Transverse colon (tissue), 4 donors: Measurements from ENCODE around the gene G6PC2. TPM values are rescaled to one million over a fixed set of nuclear protein-coding genes. Genes with fewer than 3 reads are reported as not detected.

Experiments used
- DNase-seq: peaks from one replicate; pipeline ENCODE4 v3.0.0-alpha.2; 2019
- H3K27ac ChIP-seq, 4 donors: fragments of 200-600 bp; sonication (generic); 2 replicates each; pipeline ENCODE4 v1.5.1; 2016 to 2018; ENCODE audit warnings: inconsistent platforms in 4 of 4
- H3K27me3 ChIP-seq: fragments of 200-600 bp; sonication (generic); 2 replicates; pipeline ENCODE4 v1.5.1; 2017; ENCODE audit warnings: inconsistent platforms
- H3K36me3 ChIP-seq, 4 donors: fragments of 200-600 bp; sonication (generic); 2 replicates each; pipeline ENCODE4 v1.5.1; 2017 to 2019; ENCODE audit warnings: inconsistent platforms in 4 of 4
- H3K4me1 ChIP-seq, 4 donors: fragments of 200-600 bp; sonication (generic); 2 replicates each; pipeline ENCODE4 v1.5.1; 2017 to 2020; ENCODE audit warnings: inconsistent platforms in 4 of 4
- H3K4me3 ChIP-seq, 4 donors: fragments of 200-600 bp; sonication (generic); 1 replicate in 1 of 4; 2 replicates in 3 of 4; pipeline versions ENCODE4 v1.5.1 to v1.6.1; 2017 to 2019; ENCODE audit warnings: inconsistent platforms in 4 of 4
- H3K9me3 ChIP-seq, 2 donors: fragments of 200-600 bp; sonication (generic); 2 replicates each; pipeline ENCODE4 v1.5.1; 2017 to 2019; ENCODE audit warnings: inconsistent platforms in 2 of 2
- CTCF ChIP-seq, 5 experiments: fragments of 200-600 bp in 3 of 5; fragments of 450-650 bp in 2 of 5; sonication (generic) in 3 of 5; IDR thresholded peaks; 1 replicate in 2 of 5; 2 replicates in 3 of 5; pipeline ENCODE4 v1.5.1; 2016 to 2017; ENCODE audit warnings: antibody characterized with exemption in 5 of 5, inconsistent platforms in 3 of 5, mild to moderate bottlenecking in 2 of 5, moderate library complexity in 1 of 5
- EP300 ChIP-seq: sonication (generic); formaldehyde crosslinking; IDR thresholded peaks from one replicate; pipeline ENCODE4 v1.6.1; 2017; ENCODE audit warnings: antibody characterized with exemption, low read depth
- POLR2A ChIP-seq: fragments of 450-650 bp; IDR thresholded peaks from one replicate; pipeline ENCODE4 v1.6.1; 2016; ENCODE audit warnings: antibody characterized with exemption, mild to moderate bottlenecking, moderate library complexity
- POLR2AphosphoS5 ChIP-seq, 3 donors: sonication (generic); formaldehyde crosslinking; IDR thresholded peaks; one replicate each; pipeline ENCODE4 v1.6.1; 2016; ENCODE audit warnings: antibody characterized with exemption in 3 of 3
- WGBS, 2 donors: methylation state at CpG; one replicate each; pipeline ENCODE4 v1.1.5; 2018; ENCODE audit warnings: low coverage in 1 of 2; 5-methylcytosine and 5-hydroxymethylcytosine counted together
- in situ Hi-C, 4 donors: fragments of 200-750 bp; cut with MboI; loops; one replicate each; pipeline versions ENCODE4 v1.15.0 to v1.15.1; 2017; ENCODE audit warnings: low sequenced_read_pairs in 3 of 4, low pct_ligation_motif_present in 1 of 4, low pct_unique_long_range_greater_than_20kb in 1 of 4
- intact Hi-C: fragments of 100-400 bp; cut with DNase I; formaldehyde crosslinking; loops from one replicate; pipeline ENCODE4 v1.15.1; 2023; ENCODE audit warnings: low total_unique reads
- total RNA-seq, 4 donors: library from RNA; depleted of rRNA; stranded (reverse); fragments of >200 nt; gene quantifications; one replicate each; pipeline ENCODE4 v1.1.0, GENCODE V29; 2016

Gene G6PC2
- total RNA-seq, 4 donors from 2014 or later = 0.55 to 0.79 TPM; not detected in 2

- intact Hi-C loops (no loop called here), in situ Hi-C loops (no loop called here)
These were observed 10.9 kb upstream of the G6PC2 start, which contains the start of gene SPC25 for GRCh38 chr2:168890006-168890782. TSS of gene SPC25 (minus strand) at chr2:168890430. CDS start at chr2:168889519, 911 bp downstream.

GRCh38 chr2:168892327-168892726 is 8.8 kb upstream of the G6PC2 start:
- in situ Hi-C loops = no loop called here

More at GRCh38 chr2:168890006-168890782, 10.9 kb upstream of the G6PC2 start, which contains the start of gene SPC25:
- WGBS, 2 donors = 1 to 3% methylated on average over 4 to 38 of the region's 38 CpGs
- Histone ChIP-seq H3K4me3 (peak within 1 kb of the TSS in 3 of 4 donors; percentile 42 to 69 (median 52)), H3K36me3 (no peaks in the 10 kb centered on the region), H3K27me3 (no peaks in the 10 kb centered on the region), H3K9me3 (no peaks in the 10 kb centered on the region), H3K4me1 (peaks cover 0 to 12% (median 7%) of the 10 kb centered on the region in 4 donors), H3K27ac (no peak within 1 kb of the TSS)
- TF ChIP-seq POLR2AphosphoS5 (IDR thresholded peaks at IDR 0.05) (no peak), CTCF (IDR thresholded peaks at IDR 0.05) (peak in 2 of 5 experiments; percentile 41 to 47), EP300 (no peak), POLR2A (no peak)
- DNase-seq = peak; percentile 88

GRCh38 chr2:168894101-168894500 is 7.0 kb upstream of the G6PC2 start:
- Histone ChIP-seq H3K4me1 (peaks cover 0 to 12% (median 7%) of the 10 kb centered on the region in 4 donors), H3K4me3 (no peak overlapping the region), H3K27ac (no peak overlapping the region), H3K36me3 (no peaks in the 10 kb centered on the region), H3K27me3 (no peaks in the 10 kb centered on the region), H3K9me3 (no peaks in the 10 kb centered on the region)
- no peak for DNase-seq
- in situ Hi-C loops (no loop called here), intact Hi-C loops (no loop called here)
- TF ChIP-seq POLR2AphosphoS5 (IDR thresholded peaks at IDR 0.05) = no peak
- no peak for TF ChIP-seq EP300
- no peak for TF ChIP-seq POLR2A
- no peak for TF ChIP-seq CTCF (IDR thresholded peaks at IDR 0.05)
- 67 to 100% methylated on average over 1 of the region's 1 CpG for WGBS, 2 donors

More at GRCh38 chr2:168892327-168892726, 8.8 kb upstream of the G6PC2 start:
- no peak overlapping the region for H3K27ac ChIP-seq
- H3K4me3 ChIP-seq = no peak overlapping the region
- intact Hi-C loops = no loop called here
- peaks cover 0 to 12% (median 7%) of the 10 kb centered on the region in 4 donors for H3K4me1 ChIP-seq
- DNase-seq = no peak
- no peaks in the 10 kb centered on the region for H3K36me3 ChIP-seq
- no peaks in the 10 kb centered on the region for H3K27me3 ChIP-seq
- H3K9me3 ChIP-seq = no peaks in the 10 kb centered on the region
- TF ChIP-seq POLR2A = no peak
- TF ChIP-seq POLR2AphosphoS5 (IDR thresholded peaks at IDR 0.05) = no peak
- TF ChIP-seq EP300 = no peak
- TF ChIP-seq CTCF (IDR thresholded peaks at IDR 0.05) = no peak
- 62 to 94% methylated on average over 3 of the region's 3 CpGs for WGBS, 2 donors

- peaks cover 0 to 7% (median 4%) of the 10 kb centered on the region in 4 donors for H3K4me1 ChIP-seq
- no peak for DNase-seq
- no peak overlapping the region for H3K27ac ChIP-seq
- H3K9me3 ChIP-seq = no peaks in the 10 kb centered on the region
- intact Hi-C loops = no loop called here
- H3K36me3 ChIP-seq = no peaks in the 10 kb centered on the region
- no peak for TF ChIP-seq EP300
- no peak for TF ChIP-seq POLR2A
- TF ChIP-seq CTCF (IDR thresholded peaks at IDR 0.05) = no peak
- TF ChIP-seq POLR2AphosphoS5 (IDR thresholded peaks at IDR 0.05) = no peak
- no peak overlapping the region for H3K4me3 ChIP-seq
- in situ Hi-C loops = no loop called here
- H3K27me3 ChIP-seq = no peaks in the 10 kb centered on the region
These were observed 6.4 kb upstream of the G6PC2 start for GRCh38 chr2:168894720-168895119.
